ENCODE measurements around the gene PATZ1.
A peak's percentile ranks its signal among the peaks of the same experiment; 100 is the strongest.
"Not testable (repeated sequence)": the region's sequence is repeated elsewhere in the genome, so short reads cannot be mapped to it uniquely, and the experiment has no call there.

Gene PATZ1

GRCh38 chr22:31343235-31344191, 2.6 kb downstream of the PATZ1 start:
- peak; percentile 35 for DNase-seq (ENCODE audit: low spot score)

- DNase-seq (ENCODE audit: low spot score): no peak
Measured at GRCh38 chr22:31342389-31343140, 3.6 kb downstream of the PATZ1 start.

GRCh38 chr22:31341386-31342088, 4.6 kb downstream of the PATZ1 start:
- no peak for DNase-seq (ENCODE audit: low spot score)

- no peak for DNase-seq (ENCODE audit: low spot score)
Measured at GRCh38 chr22:31340765-31341247, 5.3 kb downstream of the PATZ1 start.

GRCh38 chr22:31340360-31340759, 5.8 kb downstream of the PATZ1 start:
- no peak for DNase-seq (ENCODE audit: low spot score)

- no peak for DNase-seq (ENCODE audit: low spot score)
Measured at GRCh38 chr22:31339148-31339832, 6.9 kb downstream of the PATZ1 start.

- no peak for DNase-seq (ENCODE audit: low spot score)
Measured at GRCh38 chr22:31337178-31337577, 9.0 kb downstream of the PATZ1 start.

- no peak for DNase-seq (ENCODE audit: low spot score)
Measured at GRCh38 chr22:31334329-31334728, 11.8 kb downstream of the PATZ1 start.

- DNase-seq (ENCODE audit: low spot score): no peak
Measured at GRCh38 chr22:31333641-31334040, 12.5 kb downstream of the PATZ1 start.

- peak; percentile 50 for DNase-seq (ENCODE audit: low spot score)
Measured at GRCh38 chr22:31332886-31333285, 13.3 kb downstream of the PATZ1 start.

- no peak for DNase-seq (ENCODE audit: low spot score)
Measured at GRCh38 chr22:31332010-31332409, 14.1 kb downstream of the PATZ1 start.

- DNase-seq (ENCODE audit: low spot score): no peak
Measured at GRCh38 chr22:31329453-31330215, 16.5 kb downstream of the PATZ1 start.

GRCh38 chr22:31329029-31329428, 17.1 kb downstream of the PATZ1 start:
- no peak for DNase-seq (ENCODE audit: low spot score)

GRCh38 chr22:31328544-31328960, 17.6 kb downstream of the PATZ1 start:
- no peak for DNase-seq (ENCODE audit: low spot score)

- no peak for DNase-seq (ENCODE audit: low spot score)
Measured at GRCh38 chr22:31327806-31328543, 18.2 kb downstream of the PATZ1 start.

- no peak for DNase-seq (ENCODE audit: low spot score)
Measured at GRCh38 chr22:31326877-31327276, 19.3 kb downstream of the PATZ1 start.

GRCh38 chr22:31323578-31324550, 22.3 kb downstream of the PATZ1 start:
- no peak for DNase-seq (ENCODE audit: low spot score)

- no peak for DNase-seq (ENCODE audit: low spot score)
Measured at GRCh38 chr22:31321421-31321820, 24.7 kb downstream of the PATZ1 start.

GRCh38 chr22:31314220-31314619, 31.9 kb downstream of the PATZ1 start:
- not testable (repeated sequence) for DNase-seq (ENCODE audit: low spot score)

All from hepatic stellate cell (primary cell).